Medulla oblongata (tissue), 1 donor: ENCODE measurements around the gene NYAP2.

ENCODE experiments used
- DNase-seq: peaks from one replicate; pipeline ENCODE4 v3.0.0-alpha.2; 2015; ENCODE audit errors: extremely low spot score

Gene NYAP2

DNA sequence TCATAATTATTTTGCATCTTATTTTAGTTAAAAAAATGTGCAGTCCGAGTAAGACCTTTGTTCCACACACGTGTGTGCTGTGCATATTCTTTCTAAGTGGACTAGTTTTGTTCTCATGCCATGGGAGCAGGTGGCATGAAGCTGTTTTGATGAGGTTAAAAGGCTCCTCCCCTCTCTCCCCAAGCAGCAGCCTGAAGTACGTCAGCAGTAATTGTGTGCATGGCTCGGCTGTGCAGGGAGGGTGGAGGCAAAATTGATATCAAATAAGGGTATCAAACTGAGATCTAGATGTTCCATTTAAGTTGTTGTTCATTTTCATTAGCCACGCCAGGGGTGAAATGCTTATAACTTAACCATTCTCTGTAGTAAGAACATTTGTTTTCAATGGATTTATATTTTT, at the start of gene NYAP2:
Gene NYAP2 (plus strand): TSS at position 207 of the 400 bp plus-strand sequence. CDS start 9,171 bp downstream, outside the sequence.
- DNase-seq = no peak

DNA sequence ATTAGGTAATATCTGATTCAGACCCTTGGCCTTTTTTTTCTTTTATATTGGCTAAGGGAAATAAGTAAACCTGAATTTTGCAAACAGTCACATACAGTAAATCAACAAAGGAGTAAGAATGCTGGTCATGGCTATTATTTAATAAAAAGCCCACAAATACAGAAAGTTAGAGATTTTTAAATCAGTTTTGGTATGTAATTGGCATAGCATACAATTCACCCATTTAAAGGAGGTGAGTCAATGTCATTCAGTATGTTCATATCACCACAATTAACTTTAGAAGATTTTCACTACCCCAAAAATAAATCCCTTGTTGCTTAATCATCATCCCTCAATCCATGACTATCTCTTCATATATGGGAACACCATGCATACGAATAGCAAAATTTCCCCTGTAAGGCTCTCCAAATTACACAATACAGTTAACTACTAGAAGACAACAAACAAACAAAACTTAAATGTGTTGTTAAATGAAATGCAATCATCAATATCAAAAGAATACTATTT, 45.9 kb upstream of the NYAP2 start:
- DNase-seq = no peak

DNA sequence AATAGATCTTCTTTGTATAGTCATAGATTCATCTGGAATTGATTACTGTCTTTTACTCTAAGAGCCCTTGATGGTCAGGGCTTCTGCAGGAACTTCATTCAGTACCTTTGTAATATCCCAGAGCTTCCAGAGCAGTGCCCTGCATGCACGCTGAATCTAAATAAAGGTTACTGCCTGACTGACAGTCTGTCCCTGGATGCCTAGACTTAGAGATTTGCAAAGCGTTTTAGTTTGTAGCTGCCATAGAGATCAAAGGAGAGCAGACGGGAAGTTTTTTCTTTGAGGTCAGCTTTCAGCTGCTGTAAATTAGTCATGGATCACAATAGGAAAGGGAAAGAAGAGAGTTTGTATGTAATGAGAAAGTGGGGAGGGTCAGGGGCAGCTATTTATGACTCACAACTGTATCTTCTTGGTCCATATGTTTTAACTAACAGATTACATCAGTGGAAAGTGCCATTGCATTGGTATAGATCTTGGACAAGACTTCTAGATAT, 45.2 kb upstream of the NYAP2 start:
- DNase-seq = no peak

DNA sequence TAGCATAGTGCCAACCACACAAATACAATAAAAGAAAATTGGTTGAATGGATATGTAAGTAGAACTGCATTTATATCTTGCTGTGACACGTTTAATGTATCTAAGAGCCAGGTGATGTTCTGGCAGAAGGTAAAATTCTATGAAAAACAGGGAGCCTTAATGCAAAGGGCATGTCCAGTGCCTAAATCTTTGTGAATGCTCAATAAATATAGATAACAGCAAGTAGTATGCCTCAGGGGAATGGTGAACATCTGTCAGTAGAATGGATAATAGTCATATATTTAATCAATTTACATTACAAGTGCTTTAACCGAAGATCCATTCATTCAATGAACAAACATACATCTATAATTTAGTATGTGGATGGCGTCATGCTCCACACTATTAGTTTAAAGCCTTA, 43.7 kb upstream of the NYAP2 start:
- DNase-seq = no peak

DNA sequence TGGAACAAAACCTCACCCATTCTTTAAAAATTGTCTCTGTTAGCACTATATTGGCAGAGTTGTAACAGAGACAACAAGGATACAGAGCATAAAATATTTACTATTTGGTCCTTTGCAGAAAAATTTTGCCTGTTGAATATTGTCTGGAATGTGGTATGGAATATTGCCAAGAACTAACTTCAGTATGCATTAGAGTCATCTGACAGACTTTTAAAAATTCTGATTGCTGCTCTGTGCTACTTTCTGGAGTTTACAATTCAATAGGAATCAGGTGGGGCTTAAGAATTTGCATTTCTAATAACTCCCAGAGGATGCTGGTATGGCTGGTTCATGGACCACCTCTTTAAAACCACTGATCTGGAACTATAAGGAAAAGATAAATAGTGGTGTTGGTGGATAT, 32.8 kb upstream of the NYAP2 start:
- DNase-seq = no peak

DNA sequence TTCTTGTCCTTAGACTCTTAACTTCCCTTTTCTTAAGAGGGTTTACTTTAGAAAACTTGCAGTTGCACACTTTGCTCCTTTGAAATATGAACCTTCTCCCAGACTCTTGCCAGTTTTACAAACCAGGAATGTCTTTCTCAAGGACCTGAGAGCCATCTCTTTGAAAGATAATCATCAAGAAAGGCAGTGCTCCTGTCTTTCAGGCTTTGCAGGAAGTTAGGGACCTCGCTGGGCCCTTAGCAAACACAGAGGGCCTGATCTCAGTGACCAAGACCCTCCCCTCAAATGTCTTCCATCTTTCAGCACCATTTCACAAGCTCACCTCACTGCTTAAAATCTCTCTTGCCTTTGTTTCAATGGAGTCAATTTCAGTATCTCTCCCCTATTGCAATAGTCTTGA, 32.0 kb upstream of the NYAP2 start:
- DNase-seq = no peak

DNA sequence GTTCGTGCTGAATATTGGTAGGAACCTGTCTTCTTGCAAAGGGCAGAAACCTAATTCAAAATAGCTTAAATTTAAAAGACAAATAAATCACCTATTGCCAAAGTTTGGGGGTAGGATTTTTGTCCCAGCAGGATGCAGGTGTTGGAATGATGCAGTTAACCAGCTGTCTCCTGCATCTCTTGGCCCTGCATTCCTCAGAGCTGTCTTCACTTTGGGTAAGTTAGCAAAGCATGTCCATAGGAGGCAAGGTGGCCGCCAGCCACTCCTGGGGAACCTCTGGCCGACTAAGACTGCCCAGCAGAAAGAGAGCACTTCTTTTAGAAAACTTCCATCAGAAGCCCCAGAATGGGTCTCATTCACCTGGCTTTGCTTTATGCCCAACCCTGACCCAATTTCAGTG, 20.5 kb upstream of the NYAP2 start:
- no peak for DNase-seq

DNA sequence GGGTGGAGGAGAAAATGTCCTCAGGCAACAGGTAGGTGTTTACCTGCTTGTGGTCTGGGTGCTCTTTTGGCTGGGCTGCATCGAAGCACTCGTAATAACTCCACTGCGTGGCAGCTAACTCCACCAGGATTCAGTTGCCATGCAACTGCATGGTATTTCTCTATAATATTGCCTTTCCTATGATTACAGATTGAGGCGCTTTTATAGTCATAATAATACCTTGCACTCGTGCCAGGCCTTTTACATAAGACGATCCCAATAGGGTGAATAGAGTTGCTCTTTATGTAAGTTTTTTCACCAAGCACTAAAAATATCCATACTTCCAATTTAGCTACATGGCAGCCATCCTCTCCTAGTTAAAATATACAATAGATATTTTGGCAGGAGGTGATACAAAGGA, 19.7 kb upstream of the NYAP2 start:
- DNase-seq = no peak

DNA sequence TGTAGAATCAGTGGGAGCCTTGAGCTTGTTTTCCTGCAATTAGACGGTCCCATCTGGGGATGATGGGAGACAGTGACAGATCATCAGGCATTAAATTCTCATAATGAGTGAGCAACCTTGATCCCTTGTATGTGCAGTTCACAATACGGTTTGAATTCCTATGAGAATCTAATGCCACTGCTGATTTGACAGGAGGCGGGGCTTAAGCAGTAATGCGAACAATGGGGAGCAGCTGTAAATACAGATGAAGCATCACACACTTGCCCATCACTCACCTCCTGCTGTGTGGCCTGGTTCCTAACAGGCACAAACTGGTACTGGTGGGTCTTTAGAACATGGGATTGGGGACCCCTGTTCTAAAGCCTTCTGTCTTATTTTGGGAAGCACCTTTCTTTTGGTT, 17.9 kb upstream of the NYAP2 start:
- no peak for DNase-seq

DNA sequence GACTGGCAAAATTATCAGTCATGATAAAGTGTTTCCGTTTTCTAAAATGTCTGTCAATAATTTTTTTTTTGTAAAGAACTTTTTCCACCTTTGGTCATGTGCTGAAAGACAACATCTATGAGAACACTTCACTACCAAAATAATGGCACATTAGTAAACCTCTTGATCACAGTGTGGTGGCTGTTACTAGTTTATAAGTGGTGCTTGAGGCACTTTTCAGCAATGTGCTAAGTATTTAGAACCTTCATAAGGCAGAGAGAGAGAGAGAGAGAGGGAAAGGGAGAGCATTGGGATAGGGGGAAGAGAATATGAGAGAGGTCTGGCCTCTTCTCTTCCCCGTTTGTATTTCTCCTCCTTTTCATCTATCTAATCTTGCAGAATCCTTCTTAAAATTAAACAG, 1.1 kb upstream of the NYAP2 start:
- no peak for DNase-seq

DNA sequence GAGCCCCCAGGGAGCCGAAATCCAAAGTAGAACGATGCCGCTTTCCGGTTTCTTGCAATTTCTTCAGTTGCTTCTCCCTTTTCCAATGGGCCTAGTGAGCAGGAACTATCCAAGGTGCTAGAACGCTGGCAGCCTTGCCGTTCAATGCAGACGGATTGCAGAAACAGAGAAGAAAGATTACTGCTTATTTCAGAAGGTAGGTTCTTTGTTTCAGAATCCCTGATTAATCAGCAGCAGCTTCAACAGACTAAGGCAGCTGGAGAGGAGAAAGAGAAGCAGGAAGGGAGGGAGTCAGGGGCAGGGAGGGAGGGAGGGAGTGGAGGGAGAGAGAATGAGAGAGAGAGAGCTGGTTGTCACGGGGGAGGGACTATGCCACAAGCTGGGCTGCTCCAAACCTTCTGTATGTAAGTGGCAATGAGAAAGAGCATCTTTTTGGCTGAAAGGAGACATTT, 576 bp downstream of the NYAP2 start:
- peak; percentile 23 for DNase-seq

DNA sequence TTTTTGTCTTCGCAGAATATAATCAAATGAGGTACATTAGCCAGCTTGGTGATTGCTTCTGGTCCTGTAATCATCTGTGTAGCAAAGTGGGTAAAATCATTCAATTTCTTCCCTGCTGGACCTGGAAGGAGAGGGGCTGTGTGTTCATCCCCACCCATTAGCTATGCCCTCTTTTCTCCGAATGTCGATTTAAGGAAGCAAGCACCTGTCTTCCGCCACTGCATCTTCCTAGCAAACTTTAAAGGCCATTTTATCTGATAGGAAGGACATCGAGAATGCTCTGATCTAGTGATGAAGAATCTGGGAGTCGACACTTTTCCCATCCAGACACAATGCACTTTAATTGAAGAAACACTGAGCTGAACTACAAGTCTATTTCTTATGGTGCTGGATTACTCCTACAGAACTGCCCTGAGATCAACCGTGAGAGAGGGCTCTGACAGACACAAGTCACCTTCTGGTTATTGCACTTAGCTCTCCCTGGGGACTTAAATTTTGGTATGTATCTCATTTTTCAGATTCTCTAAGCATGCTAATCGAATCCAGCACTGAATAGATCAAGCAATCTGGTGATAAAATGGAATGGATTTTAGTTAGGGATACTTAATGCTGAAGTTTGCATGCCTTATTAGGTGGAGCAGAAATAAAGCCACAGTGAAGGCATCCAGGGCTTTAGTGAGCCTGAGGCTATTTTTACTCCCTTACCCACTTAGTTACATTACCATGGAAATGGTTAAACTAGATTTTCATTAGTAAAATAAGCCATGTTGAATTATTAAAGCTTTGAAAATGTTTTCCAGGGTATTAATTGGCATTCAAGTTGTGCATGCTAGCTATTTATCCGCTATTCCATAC, 1.3 kb downstream of the NYAP2 start:
- no peak for DNase-seq

DNA sequence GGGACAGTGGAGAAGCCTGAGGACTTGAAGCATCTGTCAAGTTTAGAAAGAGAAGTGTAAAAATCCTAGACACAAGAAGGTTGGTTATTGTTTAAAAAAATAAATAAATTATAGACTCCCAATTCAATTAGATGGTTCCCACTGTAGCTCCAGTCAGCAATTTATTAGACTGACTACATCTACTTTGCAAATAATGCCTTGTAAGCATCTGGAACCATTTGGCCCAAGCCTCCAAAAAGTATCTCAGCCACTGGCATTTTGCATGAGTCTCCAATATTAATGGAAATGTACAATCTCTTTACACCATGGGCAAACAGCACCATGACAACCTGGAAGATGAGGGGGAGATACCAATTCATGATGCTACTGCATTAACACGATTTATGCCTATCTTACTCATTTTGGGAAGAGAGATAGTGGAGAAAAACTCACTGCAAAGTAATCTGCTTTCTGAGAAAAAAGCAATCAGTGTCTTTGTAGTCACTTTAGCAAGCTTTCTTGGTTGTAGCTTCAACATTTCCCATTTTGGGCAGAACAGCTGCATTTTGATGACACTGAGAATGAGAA, 2.8 kb downstream of the NYAP2 start:
- no peak for DNase-seq

DNA sequence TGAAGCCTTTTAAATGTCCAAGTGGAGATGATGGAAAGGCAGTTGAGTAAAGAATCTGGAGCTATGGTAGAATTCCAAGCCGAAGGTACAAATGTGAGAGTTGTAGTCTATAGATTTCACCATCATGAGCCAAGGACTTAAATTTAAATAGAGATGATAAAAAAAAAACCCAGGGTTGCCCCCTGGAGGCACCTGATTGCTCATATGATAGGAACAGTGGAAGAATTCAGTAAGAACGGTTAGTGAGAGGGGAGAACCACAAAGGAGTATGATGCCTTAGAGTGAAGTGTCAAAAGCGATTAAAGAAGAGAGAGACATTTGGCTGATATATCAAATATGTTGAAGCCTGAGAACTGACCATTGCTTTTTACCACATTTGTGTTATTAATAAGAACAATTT, 11.9 kb downstream of the NYAP2 start:
- DNase-seq = no peak

DNA sequence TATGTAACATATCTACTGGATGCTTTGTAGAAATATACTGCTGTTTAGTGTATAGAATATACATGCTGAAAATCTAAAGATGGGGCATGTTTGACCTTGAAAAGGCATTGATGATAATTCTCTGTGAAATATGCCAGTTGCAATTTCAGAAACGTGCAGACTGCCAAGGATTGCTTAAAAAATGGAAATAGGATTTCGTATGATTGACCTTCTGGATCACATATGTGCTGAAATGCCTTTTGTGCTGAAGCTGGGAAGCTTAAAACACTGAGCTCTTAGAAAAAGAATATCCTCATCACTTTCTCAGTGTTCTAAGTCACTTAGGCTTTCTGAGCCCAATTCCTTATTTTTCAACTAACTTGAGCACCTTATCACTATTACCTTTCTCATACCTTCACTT, 14.3 kb downstream of the NYAP2 start:
- no peak for DNase-seq

DNA sequence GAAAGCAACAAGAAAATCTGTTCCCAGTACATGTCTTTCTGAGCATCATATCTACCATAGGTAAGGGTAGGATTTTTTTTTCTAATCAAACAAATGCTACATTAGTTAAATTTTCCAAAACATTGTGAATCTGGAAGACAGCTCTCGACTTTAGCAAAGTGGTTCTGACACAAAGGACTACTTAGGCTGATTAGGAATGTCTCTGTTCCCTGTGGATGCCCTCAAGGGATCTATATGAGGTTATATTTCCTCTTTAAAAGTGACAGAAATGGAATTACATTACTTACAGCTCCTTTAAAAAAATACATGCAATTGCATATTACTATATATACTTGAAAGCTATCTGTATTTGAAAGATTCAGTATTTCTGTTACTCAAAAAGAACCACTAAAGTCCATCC, 15.4 kb downstream of the NYAP2 start:
- no peak for DNase-seq

DNA sequence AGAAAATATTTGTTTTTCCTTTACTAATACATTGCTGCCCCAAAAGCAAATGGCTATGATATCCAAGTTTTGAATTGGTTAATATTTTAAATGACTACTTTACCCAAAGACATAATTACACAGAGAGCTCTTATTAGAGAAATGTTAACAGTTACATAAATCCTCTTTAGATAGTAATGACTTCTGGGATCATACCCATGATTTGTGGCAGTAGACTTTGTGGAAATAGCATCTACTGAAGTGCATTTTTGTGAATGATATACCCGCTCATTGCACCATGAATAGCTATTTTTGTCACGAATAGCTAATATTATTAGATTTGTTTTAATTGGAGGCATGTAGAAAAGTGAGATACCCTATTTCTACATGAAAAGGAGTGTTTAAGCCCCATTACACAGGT, 15.8 kb downstream of the NYAP2 start:
- no peak for DNase-seq

DNA sequence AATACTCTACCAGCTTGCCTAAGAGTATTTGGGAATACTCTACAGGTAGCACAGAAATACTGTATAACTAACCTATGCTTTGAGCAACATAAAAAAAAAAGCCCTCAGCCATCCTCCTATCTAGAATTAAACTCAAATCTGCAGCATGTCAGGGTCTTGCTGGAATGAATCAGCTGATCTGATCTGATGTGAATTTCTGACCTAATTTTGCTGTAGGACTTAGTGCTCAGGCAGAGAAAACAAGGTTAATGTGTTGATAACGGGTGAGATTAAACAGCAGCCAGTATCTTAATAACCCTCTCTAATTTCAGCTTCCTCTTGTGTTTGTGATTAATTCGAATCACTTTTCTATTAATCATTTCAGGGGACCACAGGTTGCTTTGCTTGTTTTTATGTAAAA, 16.3 kb downstream of the NYAP2 start:
- DNase-seq = no peak

DNA sequence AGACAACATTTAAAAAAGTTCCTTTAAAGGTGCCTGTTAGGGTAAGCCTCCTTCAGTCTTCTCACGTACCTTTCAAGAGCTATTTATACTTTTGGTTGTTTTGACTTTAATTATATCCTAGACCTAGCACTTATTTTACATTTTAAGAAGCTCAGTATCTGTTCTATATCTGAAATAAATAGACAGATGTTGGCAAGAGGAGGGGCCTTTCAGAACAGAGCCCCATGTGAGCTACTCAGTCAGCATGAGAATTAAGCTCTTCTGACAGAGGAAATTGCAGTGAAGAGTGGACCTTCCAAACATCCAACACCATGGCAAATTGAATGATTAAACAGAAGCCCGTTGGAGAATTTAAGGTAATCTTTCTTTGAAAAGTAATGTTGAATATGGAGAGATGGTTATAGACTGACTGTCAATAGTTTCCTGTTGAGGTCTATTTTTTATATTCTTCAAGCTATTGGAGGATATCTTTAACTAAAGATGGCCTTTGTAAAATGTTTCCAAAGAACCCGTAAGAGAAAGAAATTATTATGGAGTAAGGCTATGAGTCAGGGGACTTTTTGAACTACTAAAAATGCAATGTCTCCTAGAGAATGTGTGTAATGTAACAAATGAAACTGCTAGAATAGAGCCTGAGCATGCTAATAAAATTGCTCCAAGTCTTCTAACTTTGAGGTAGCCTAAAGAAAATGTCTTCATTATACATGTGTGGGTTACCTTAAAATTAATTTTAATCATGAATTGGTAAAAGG, 17.3 kb downstream of the NYAP2 start:
- no peak for DNase-seq

DNA sequence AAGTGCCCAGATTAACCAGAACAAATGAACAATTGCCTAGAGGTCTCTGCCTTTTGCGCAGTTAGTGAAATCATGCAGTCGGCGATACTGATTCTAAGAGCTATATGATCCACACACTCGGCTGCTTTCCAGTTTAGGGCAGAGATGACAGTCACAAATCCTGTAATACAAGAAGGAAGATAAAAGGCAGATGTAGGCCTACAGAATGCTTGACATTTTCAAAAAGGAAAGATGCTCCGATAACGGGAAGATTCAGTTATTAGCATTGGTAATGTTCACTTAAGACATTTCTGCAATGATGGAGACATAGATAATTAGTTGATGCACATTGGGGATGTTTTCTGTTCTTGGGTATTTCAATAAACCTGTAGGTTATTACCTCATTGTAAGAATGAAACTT, 19.5 kb downstream of the NYAP2 start:
- no peak for DNase-seq

DNA sequence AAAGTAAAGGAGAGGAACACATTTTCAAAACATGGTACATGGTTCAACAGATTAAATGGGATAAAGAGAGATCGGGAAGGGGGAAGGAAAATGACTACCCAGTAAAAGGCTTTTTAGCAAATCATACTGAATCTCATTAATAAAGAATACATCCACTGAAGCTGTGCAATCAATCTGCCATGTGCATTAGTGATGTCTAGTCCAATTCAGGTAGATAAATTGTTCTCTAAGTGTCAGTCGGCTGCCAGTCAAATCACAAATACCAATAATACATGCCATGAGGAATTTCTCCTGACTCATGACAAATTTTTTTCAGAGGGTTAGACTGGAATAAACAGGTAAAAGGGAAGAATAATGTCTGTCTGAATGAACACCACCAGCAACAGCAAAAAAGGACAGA, 22.6 kb downstream of the NYAP2 start:
- no peak for DNase-seq

DNA sequence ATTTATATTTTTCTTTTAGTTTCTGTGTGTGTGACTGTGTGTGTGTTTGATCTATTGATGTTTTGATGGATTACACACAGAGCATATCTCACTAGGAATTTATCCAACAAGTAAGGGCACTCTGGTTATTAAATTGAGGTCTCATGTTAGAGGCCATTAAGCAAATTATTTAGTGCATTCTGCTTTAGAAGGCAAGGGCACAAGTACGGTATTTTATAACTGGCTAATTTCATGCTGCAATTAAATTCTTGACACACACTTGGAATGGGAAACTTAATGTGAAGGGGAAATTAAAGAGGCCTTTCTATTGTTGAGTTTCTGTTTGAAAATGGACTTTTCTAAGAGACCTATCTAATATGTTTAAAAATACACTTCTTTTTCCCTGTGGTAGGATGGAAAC, 25.8 kb downstream of the NYAP2 start:
- DNase-seq = no peak
